Measurements from ENCODE around the gene TNNI2. TPM values are rescaled to one million over a fixed set of nuclear protein-coding genes. Genes with fewer than 3 reads are reported as not detected.

The TNNI2 gene
- total RNA-seq, 1 experiment from 2014 or later = not detected

GRCh38 chr11:1827931-1828330 is 10.8 kb upstream of the TNNI2 start:
- no peaks in the 10 kb centered on the region for H4K20me1 ChIP-seq (ENCODE audit: control insufficient read depth, insufficient read depth, insufficient read length)
- no peak overlapping the region for H3K18ac ChIP-seq (ENCODE audit: insufficient read length, low read depth, low read length)
- H3K27me3 ChIP-seq (ENCODE audit: insufficient read depth, low read length) = no peaks in the 10 kb centered on the region
- no peak overlapping the region for H3K4me3 Mint-ChIP-seq
- no peaks in the 10 kb centered on the region for H3K9me3 ChIP-seq (ENCODE audit: control insufficient read depth, low read depth, low read length)
- H3K27ac ChIP-seq (ENCODE audit: insufficient read length, low read depth, low read length) = no peak overlapping the region
- H3K23me2 ChIP-seq (ENCODE audit: insufficient read length, low read depth, low read length, poor library complexity, severe bottlenecking) = peaks cover 3% of the 10 kb centered on the region
- no peaks in the 10 kb centered on the region for H3K4me1 ChIP-seq (ENCODE audit: insufficient read depth, low read length)
- H3K27me3 Mint-ChIP-seq (ENCODE audit: low read depth) = peaks cover 23% of the 10 kb centered on the region
- no peak for DNase-seq
- no peaks in the 10 kb centered on the region for H3K79me2 ChIP-seq (ENCODE audit: insufficient read depth, low read length)
- no peak overlapping the region for H3K14ac ChIP-seq (ENCODE audit: insufficient read depth, low read length)
- no peak overlapping the region for H2AK5ac ChIP-seq (ENCODE audit: insufficient read length, low read length)
- no peak overlapping the region for H3K4me2 ChIP-seq (ENCODE audit: insufficient read depth, insufficient read length, low read length)
- H3T11ph ChIP-seq (ENCODE audit: low read length) = no peak overlapping the region
- no peak overlapping the region for H2BK5ac ChIP-seq (ENCODE audit: insufficient read length, low read length)
- H2BK20ac ChIP-seq (ENCODE audit: low read depth, low read length, poor library complexity, severe bottlenecking) = no peak overlapping the region
- no peaks in the 10 kb centered on the region for H3K9me3 Mint-ChIP-seq
- TF ChIP-seq, protein P1, sequence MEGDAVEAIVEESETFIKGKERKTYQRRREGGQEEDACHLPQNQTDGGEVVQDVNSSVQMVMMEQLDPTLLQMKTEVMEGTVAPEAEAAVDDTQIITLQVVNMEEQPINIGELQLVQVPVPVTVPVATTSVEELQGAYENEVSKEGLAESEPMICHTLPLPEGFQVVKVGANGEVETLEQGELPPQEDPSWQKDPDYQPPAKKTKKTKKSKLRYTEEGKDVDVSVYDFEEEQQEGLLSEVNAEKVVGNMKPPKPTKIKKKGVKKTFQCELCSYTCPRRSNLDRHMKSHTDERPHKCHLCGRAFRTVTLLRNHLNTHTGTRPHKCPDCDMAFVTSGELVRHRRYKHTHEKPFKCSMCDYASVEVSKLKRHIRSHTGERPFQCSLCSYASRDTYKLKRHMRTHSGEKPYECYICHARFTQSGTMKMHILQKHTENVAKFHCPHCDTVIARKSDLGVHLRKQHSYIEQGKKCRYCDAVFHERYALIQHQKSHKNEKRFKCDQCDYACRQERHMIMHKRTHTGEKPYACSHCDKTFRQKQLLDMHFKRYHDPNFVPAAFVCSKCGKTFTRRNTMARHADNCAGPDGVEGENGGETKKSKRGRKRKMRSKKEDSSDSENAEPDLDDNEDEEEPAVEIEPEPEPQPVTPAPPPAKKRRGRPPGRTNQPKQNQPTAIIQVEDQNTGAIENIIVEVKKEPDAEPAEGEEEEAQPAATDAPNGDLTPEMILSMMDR (conservative IDR thresholded peaks at IDR 0.05) = no peak
- H3K4me1 Mint-ChIP-seq = peaks cover 2 to 3% of the 10 kb centered on the region in 2 experiments; a peak in 3 of 4 replicates
- H2AFZ ChIP-seq (ENCODE audit: low read length) = no peak overlapping the region
- no peak overlapping the region for H4K5ac ChIP-seq (ENCODE audit: insufficient read length, low read depth, low read length)
- H4K8ac ChIP-seq (replicated peaks; ENCODE audit: insufficient read length, low read depth, low read length) = no peak overlapping the region
- H3K79me1 ChIP-seq (ENCODE audit: insufficient read depth, low read depth, low read length, poor library complexity, severe bottlenecking) = no peaks in the 10 kb centered on the region
- H3K36me3 Mint-ChIP-seq (ENCODE audit: insufficient read depth in 1 of 3, low read depth in 3 of 3) = no peaks in the 10 kb centered on the region
- no peak overlapping the region for H2BK12ac ChIP-seq (ENCODE audit: insufficient read length, low read depth, low read length)
- H3K56ac ChIP-seq (ENCODE audit: insufficient read length, low read depth, low read length) = no peak overlapping the region
- H3K27ac Mint-ChIP-seq = 0 out of 7 replicates have a peak overlapping the region, but pooled peaks of 1 of the 3 experiments have one; percentile 33
- no CpG with 5 or more reads among the region's 19 CpGs for WGBS (ENCODE audit: extremely low coverage, insufficient read length, low lambda C conversion rate)
- no peak overlapping the region for H2BK120ac ChIP-seq (ENCODE audit: low read depth, low read length, poor library complexity, severe bottlenecking)
- no peak overlapping the region for H2BK15ac ChIP-seq (ENCODE audit: low read depth, low read length)
- H3K4ac ChIP-seq (ENCODE audit: low read depth, low read length) = no peak overlapping the region
- H3K23ac ChIP-seq (ENCODE audit: insufficient read length, low read depth, low read length) = no peak overlapping the region
- H3K9ac ChIP-seq (ENCODE audit: extremely low read depth, insufficient read length, low read length) = no peak overlapping the region
- H4K91ac ChIP-seq (ENCODE audit: insufficient read length, low read depth, low read length) = no peak overlapping the region

Data from H9 (cell line).